SHP77 treated with DMSO at 0.1 percent for 48 hours (cell line): ENCODE data around the gene FMN2.

Source experiments
- DNase-seq: peaks from one replicate; lab custom pipeline; 2025; lab: John Stamatoyannopoulos, UW

The FMN2 gene

DNA sequence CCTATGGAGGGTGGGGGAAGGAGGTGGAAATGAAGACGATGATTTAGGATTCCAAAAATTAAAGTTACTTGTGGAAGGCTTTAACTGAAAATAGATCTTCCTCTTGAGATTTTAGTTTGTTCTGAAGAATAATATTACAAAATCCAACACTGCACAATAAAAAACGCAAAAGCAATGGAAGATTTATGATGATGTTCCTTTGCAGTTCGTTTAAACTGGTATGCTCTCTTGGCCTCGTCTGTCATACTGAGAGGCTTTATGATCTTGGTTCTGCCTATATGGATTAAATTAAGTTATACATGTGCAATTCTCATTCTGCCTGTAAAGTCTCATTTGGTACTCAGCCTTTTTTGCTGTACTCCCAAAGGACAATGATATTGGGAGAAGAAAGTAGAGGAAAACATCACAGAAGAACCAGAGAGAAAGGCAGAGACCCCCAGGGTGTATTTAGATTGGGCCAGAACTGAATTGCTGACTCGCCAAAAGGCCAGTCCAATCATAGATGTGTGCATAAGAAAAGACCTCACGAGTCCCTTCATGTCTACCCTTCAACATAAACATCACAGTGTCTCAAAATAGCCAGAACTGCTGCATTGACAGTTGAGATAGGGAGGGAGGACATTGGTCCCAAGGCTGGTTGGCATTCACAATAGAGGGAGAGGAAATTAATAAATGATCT, 331.7 kb downstream of the FMN2 start:
- no peak for DNase-seq

GRCh38 chr1:240424740-240425464, 333.2 kb downstream of the FMN2 start:
- DNase-seq, result no peak

GRCh38 chr1:240426051-240426450, 334.4 kb downstream of the FMN2 start:
- DNase-seq, result no peak

DNA sequence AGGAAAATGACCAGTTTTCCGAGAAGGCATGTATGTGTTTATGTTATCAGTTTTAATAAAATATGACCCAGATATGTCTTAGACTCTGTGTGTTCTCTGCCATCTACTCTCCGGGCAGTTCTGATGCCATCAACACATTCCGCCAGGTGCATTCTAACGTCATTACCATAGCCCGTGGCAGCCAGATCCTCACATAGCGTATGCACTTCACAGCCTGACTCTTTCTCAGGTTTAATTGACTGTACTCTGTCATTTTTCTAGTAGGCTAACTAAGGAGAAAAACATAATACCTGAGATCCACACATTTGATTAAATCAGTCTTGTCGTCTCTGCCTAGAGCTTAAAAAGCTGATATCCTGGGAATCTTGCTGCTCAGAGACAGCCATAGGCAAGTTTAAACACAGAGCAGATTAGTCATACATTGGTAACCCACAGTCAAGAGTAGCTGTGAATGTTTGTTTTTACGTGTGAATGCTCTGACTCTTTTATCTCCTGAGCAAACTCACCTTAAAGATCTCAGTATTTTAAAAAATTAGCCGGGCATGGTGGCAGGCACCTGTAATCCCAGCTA, 344.4 kb downstream of the FMN2 start:
- no peak for DNase-seq

- DNase-seq, result no peak
Measured at GRCh38 chr1:240441669-240442068, 350.0 kb downstream of the FMN2 start.

DNA sequence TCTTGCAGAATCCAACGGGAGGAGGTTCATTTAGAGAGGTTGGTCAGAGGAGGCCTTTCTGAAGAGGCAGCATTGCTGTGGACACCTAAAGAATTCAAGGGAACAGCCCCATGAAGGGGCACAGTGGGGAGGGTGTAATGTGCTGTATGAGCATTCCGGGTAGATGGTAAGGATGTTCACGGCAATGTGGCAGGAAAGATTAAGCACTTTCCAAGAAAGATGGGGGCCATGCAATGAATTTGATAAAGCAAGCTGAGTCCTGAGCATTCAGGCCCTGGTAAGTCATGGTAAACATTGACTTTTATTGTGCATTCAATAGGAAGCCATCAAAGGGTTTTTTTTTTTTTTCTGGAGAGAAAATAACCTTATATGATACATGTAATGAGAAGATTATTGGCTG, 353.7 kb downstream of the FMN2 start:
- DNase-seq, result no peak

- DNase-seq, result no peak
Measured at GRCh38 chr1:240455228-240455821, 363.6 kb downstream of the FMN2 start.

- DNase-seq, result no peak
Measured at GRCh38 chr1:240457203-240457602, 365.5 kb downstream of the FMN2 start.

DNA sequence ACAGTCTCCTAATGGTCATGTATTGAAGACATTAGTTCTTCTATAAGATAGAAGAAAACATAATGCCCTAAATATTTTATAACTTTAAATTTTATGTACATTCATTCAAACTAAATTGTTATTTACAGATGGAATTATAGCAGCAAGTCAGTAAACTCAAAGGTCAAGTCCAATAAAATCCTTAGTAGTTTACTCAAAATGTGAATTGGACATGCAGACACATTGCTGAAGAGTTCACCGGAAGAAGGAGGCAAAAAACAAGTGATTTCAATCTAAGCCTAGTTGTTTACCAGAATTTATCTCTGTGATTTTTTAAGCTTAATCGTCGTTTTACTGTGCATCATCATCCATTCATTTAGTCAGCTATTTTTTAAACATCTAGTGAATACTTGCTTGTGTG, 370.6 kb downstream of the FMN2 start:
- DNase-seq, result no peak

GRCh38 chr1:240462766-240463395, 371.2 kb downstream of the FMN2 start:
- no peak for DNase-seq

DNA sequence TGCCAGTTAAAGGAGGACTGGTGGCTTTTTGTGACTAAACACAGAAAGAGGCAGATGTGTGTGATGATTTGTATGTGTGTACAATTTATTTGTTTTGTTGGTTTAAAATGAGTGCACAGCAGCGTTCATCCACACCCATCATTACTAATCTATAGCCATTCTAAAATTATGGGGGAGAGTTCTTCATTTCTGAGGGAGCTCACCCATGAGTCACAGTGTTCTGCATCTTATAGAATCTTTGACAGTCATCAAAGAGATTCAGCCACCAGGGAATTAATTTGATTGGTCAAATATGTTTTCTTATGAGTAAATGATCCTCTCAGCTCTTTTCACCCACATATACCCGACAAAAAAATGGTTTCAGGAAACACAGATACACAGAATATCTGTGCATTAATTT, 372.4 kb downstream of the FMN2 start:
- no peak for DNase-seq

- DNase-seq, result no peak
Measured at GRCh38 chr1:240465531-240465940, 373.9 kb downstream of the FMN2 start.

GRCh38 chr1:240466509-240466908, 374.8 kb downstream of the FMN2 start:
- no peak for DNase-seq

DNA sequence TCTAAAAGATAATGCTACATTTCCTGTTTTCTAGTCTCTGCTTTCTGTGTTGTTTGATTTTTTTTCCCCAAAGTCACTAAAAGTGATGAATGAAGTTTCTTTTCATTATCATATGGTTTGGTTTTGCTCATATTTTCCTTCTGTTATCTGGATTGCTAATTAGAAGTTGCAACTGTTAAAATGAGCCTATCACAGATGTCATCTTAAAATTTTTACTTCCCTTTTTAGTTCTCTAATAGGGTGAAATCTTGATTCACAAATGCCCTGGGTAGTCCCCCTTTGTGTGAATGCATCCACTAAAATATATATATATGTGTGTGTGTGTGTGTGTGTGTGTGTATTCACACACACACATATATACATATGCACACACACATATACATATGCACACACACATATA, 376.2 kb downstream of the FMN2 start:
- no peak for DNase-seq

- no peak for DNase-seq
Measured at GRCh38 chr1:240468656-240469055, 377.0 kb downstream of the FMN2 start.

DNA sequence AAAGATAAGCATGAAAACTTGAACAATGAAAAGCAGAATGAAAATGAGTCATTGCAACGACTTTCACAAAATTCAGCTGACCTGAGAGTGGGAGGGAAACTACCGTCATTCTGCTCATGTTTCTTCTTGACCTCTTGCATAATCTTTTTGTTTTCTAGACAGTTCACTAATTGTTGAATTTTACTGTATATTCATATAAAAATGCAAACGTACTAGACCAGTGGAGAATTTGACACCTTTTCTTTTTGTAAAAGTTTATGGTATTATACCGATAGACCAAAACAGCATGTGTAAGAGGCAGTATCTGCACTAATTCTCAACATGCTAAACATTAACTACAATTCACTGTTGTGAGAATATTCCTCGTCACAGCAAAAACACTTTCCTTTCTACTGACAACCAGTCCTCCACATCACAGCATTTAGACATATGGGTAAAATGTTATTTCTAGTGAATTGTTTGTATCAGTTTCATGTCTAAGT, 382.5 kb downstream of the FMN2 start:
- DNase-seq, result no peak

- DNase-seq, result no peak
Measured at GRCh38 chr1:240475832-240476231, 384.1 kb downstream of the FMN2 start.

- DNase-seq, result no peak
Measured at GRCh38 chr1:240478536-240478935, 386.9 kb downstream of the FMN2 start.

DNA sequence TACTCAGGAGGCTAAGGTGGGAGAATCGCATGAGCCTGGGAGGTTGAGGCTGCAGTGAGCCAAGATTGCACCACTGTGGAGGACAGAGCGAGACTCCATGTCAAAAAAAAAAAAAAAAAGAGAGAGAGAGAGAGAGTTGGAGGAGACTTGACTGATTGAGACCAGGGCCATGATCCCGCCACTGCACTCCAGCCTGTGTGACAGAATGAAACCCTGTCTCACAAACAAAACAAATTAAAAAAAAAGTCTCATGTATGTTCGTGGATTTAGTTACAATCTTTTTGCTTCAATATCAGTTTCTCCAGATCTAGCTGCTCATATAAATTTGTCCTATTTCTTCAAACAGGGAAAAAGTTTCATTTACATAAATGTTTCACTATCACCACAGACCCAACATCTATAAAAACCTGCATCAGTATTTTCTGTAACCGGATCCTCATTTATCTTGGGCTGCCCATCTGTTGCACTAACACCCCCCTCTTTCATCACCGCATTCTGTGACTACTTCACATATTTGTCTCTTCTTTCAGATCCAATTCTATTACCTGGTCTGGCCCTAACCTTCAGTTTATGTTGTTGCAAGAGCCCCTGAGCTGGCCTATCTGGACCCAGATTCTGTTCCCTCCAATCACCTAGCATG, 393.2 kb downstream of the FMN2 start:
- DNase-seq, result no peak

- no peak for DNase-seq
Measured at GRCh38 chr1:240486611-240487010, 394.9 kb downstream of the FMN2 start.

- DNase-seq, result no peak
Measured at GRCh38 chr1:240487493-240487892, 395.8 kb downstream of the FMN2 start.

- no peak for DNase-seq
Measured at GRCh38 chr1:240491156-240491555, 399.5 kb downstream of the FMN2 start.
